ENCODE measurements around the gene WDFY4. TPM values are rescaled to one million over a fixed set of nuclear protein-coding genes. Genes with fewer than 3 reads are reported as not detected.

WDFY4 gene
- total and polyA plus RNA-seq, 4 donors: 0.57 to 7.1 (median 2.0) TPM

DNA sequence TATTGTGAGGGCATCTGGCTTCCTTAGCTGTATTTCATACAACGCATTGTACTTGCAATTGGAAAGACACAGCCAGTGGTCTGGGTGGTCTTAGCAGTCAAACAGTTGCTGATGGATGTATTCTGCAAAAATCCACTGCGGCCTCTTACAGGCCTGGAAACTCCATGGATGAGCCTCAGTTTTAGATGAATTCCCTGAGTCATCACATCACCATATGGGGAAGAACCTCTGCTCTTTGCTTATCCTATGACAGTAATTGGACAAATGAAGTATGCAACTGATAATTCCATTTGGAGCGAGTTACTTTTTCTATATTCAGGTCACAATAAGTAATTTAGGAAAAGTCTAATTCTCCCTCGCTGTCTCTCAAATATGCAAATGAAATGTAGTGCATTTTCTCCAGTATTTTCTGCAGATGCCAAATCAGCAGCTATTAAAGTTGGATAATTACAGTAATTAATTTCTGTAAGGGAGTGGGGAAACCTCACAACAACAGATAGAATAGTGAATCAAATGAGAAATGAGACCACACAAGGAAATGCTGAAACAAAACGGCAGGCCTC is 78.8 kb downstream of the WDFY4 start (continued):
- no peak for TF ChIP-seq RAD21 (IDR thresholded peaks at IDR 0.05)
- TF ChIP-seq, protein P1, sequence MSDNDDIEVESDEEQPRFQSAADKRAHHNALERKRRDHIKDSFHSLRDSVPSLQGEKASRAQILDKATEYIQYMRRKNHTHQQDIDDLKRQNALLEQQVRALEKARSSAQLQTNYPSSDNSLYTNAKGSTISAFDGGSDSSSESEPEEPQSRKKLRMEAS (IDR thresholded peaks at IDR 0.05): no peak
- TF ChIP-seq FOXA1 (IDR thresholded peaks at IDR 0.05): no peak
- TF ChIP-seq TAF1 (conservative IDR thresholded peaks at IDR 0.05): no peak
- TF ChIP-seq EGR1 (IDR thresholded peaks at IDR 0.05; ENCODE audit: low read depth in 2 of 2): no peak
- TF ChIP-seq, protein P2, sequence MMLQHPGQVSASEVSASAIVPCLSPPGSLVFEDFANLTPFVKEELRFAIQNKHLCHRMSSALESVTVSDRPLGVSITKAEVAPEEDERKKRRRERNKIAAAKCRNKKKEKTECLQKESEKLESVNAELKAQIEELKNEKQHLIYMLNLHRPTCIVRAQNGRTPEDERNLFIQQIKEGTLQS (IDR thresholded peaks at IDR 0.05): no peak
- no peak for TF ChIP-seq SP1 (IDR thresholded peaks at IDR 0.05)
- TF ChIP-seq YY1 (IDR thresholded peaks at IDR 0.05): no peak
- no peak for TF ChIP-seq GABPA (IDR thresholded peaks at IDR 0.05 in 1 of 2, conservative IDR thresholded peaks at IDR 0.05 in 1 of 2)
- TF ChIP-seq RXRA (IDR thresholded peaks at IDR 0.05): no peak

DNA sequence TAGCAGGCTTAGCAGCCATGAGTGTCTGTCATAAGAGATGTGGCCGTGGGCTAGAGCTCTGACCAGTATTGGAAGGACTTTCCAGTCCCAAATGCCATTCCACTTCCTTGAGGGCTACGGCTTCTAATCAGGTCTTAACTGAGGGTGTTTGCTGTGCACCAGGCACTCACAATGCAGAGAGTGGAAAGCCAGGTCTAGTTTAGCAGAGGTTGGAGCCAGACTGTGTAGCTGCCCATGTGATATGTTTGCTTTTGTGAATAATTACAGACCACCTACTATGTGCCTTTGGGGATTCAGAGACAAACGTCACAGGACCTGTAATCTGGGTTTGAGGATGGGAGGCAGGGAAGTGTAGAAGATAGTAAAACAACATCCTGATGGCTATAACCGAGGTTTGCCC is 79.8 kb downstream of the WDFY4 start:
- no peaks in the 10 kb centered on the region for H3K9me3 ChIP-seq (ENCODE audit: control insufficient read depth in 4 of 4, low read length in 3 of 4)
- H3K27ac ChIP-seq (ENCODE audit: low read depth in 1 of 2, low read length in 2 of 2): no peak overlapping the region
- WGBS: 76% methylated on average over 4 of the region's 4 CpGs
- H3K27me3 ChIP-seq (ENCODE audit: control insufficient read depth in 4 of 4, insufficient read depth in 4 of 4, low read length in 3 of 4): no peaks in the 10 kb centered on the region
- no peaks in the 10 kb centered on the region for H3K4me1 ChIP-seq (ENCODE audit: control insufficient read depth in 4 of 4, insufficient read depth in 4 of 4, low read length in 3 of 4)
- no peak overlapping the region for H3K9ac ChIP-seq (ENCODE audit: low read depth in 1 of 2, low read length in 2 of 2)
- no peak overlapping the region for H3K4me3 ChIP-seq (ENCODE audit: low read depth in 1 of 3, low read length in 3 of 3)
- no peaks in the 10 kb centered on the region for H3K36me3 ChIP-seq (ENCODE audit: control insufficient read depth in 4 of 4, insufficient read depth in 3 of 4, low read depth in 1 of 4, low read length in 3 of 4)
- TF ChIP-seq, protein P3, sequence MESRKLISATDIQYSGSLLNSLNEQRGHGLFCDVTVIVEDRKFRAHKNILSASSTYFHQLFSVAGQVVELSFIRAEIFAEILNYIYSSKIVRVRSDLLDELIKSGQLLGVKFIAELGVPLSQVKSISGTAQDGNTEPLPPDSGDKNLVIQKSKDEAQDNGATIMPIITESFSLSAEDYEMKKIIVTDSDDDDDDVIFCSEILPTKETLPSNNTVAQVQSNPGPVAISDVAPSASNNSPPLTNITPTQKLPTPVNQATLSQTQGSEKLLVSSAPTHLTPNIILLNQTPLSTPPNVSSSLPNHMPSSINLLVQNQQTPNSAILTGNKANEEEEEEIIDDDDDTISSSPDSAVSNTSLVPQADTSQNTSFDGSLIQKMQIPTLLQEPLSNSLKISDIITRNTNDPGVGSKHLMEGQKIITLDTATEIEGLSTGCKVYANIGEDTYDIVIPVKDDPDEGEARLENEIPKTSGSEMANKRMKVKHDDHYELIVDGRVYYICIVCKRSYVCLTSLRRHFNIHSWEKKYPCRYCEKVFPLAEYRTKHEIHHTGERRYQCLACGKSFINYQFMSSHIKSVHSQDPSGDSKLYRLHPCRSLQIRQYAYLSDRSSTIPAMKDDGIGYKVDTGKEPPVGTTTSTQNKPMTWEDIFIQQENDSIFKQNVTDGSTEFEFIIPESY (IDR thresholded peaks at IDR 0.05): no peak
- DNase-seq (ENCODE audit: low spot score): no peak

DNA sequence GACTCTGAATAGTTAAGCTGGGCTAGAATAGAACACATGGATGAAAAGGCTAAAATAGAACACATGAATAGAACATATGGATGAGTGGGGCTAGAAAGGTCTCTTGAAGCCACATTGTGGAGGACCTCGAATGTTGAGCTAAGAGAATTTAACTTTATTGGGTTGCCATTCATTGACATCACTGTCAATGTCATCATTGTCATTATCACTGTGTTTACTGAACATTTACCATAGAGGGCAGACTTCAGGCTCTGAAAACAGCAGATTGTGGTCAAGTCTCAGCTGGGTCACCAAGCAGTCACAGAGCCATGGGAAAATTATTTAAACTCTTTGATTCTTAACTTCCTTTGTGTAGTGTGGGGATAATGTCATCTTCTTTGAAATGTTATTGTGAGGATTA is 80.4 kb downstream of the WDFY4 start:
- no peak overlapping the region for H3K27ac ChIP-seq (ENCODE audit: low read depth in 1 of 2, low read length in 2 of 2)
- H3K4me3 ChIP-seq (ENCODE audit: low read depth in 1 of 3, low read length in 3 of 3): no peak overlapping the region
- H3K9ac ChIP-seq (ENCODE audit: low read depth in 1 of 2, low read length in 2 of 2): no peak overlapping the region
- no peaks in the 10 kb centered on the region for H3K4me1 ChIP-seq (ENCODE audit: control insufficient read depth in 4 of 4, insufficient read depth in 4 of 4, low read length in 3 of 4)
- TF ChIP-seq, protein P2 (IDR thresholded peaks at IDR 0.05): no peak
- TF ChIP-seq, protein P3 (IDR thresholded peaks at IDR 0.05): no peak
- 74% methylated on average over 1 of the region's 1 CpG for WGBS
- H3K36me3 ChIP-seq (ENCODE audit: control insufficient read depth in 4 of 4, insufficient read depth in 3 of 4, low read depth in 1 of 4, low read length in 3 of 4): no peaks in the 10 kb centered on the region
- DNase-seq (ENCODE audit: low spot score): no peak
- H3K9me3 ChIP-seq (ENCODE audit: control insufficient read depth in 4 of 4, low read length in 3 of 4): no peaks in the 10 kb centered on the region
- H3K27me3 ChIP-seq (ENCODE audit: control insufficient read depth in 4 of 4, insufficient read depth in 4 of 4, low read length in 3 of 4): no peaks in the 10 kb centered on the region

All from liver (tissue), 9 donors.